ENCODE results near the gene METTL1.
A peak's percentile ranks its signal among the peaks of the same experiment; 100 is the strongest.

Gene METTL1

GRCh38 chr12:57766464-57767304 is 5.2 kb downstream of the METTL1 start, which contains the start of gene CYP27B1:
TSS of gene CYP27B1 (minus strand) at chr12:57767078. CDS start at chr12:57767041, 37 bp downstream.
- DNase-seq: no peak

- no peak for DNase-seq
Observed at GRCh38 chr12:57765698-57766463, 6.0 kb downstream of the METTL1 start.

- DNase-seq: peak; percentile 59
Observed at GRCh38 chr12:57765003-57765697, 6.8 kb downstream of the METTL1 start.

GRCh38 chr12:57764662-57765002 is 7.3 kb downstream of the METTL1 start:
- DNase-seq: peak; percentile 39

- DNase-seq: no peak
Observed at GRCh38 chr12:57763881-57764661, 7.8 kb downstream of the METTL1 start.

- no peak for DNase-seq
Observed at GRCh38 chr12:57762463-57762862, 9.4 kb downstream of the METTL1 start.

- no peak for DNase-seq
Observed at GRCh38 chr12:57761391-57761998, 10.4 kb downstream of the METTL1 start.

GRCh38 chr12:57760347-57760982 is 11.4 kb downstream of the METTL1 start:
- DNase-seq: no peak

- peak; percentile 40 for DNase-seq
Observed at GRCh38 chr12:57759360-57759980, 12.4 kb downstream of the METTL1 start.

GRCh38 chr12:57758552-57759359 is 13.1 kb downstream of the METTL1 start:
- no peak for DNase-seq

GRCh38 chr12:57757771-57758170 is 14.1 kb downstream of the METTL1 start:
- no peak for DNase-seq

GRCh38 chr12:57756406-57757341 is 15.2 kb downstream of the METTL1 start:
- DNase-seq: peak; percentile 65

- peak; percentile 9 for DNase-seq
Observed at GRCh38 chr12:57755454-57756372, 16.2 kb downstream of the METTL1 start.

- no peak for DNase-seq
Observed at GRCh38 chr12:57755194-57755453, 16.8 kb downstream of the METTL1 start.

- peak; percentile 84 for DNase-seq
Observed at GRCh38 chr12:57754411-57755193, 17.3 kb downstream of the METTL1 start, which contains the start of gene MARCHF9. TSS of gene MARCHF9 (plus strand) at chr12:57755103. CDS start at chr12:57755529, 426 bp downstream.

GRCh38 chr12:57753756-57754337 is 18.1 kb downstream of the METTL1 start:
- DNase-seq: no peak

- no peak for DNase-seq
Observed at GRCh38 chr12:57752668-57753000, 19.3 kb downstream of the METTL1 start.
